Lung (tissue), 12 donors: ENCODE results near the gene RNF152. TPM values are rescaled to one million over a fixed set of nuclear protein-coding genes. Genes with fewer than 3 reads are reported as not detected.
A peak's percentile ranks its signal among the peaks of the same experiment; 100 is the strongest.

Experiments
- ATAC-seq: fragments of 200-7000 bp; cut with Tn5 transposase; one replicate; pipeline ENCODE4 v1.9.1; 2020; ENCODE audit warnings: moderate number of reproducible peaks; ENCODE audit not compliant: insufficient read depth, low FRiP score
- DNase-seq, 3 donors: peaks; one replicate each; pipeline ENCODE4 v3.0.0-alpha.2; 2013 to 2017
- H3K27ac ChIP-seq, 2 donors: one replicate each; pipeline ENCODE4 v1.5.1; 2013; ENCODE audit warnings: mild to moderate bottlenecking in 2 of 2, moderate library complexity in 2 of 2, control low read depth in 1 of 2, inconsistent platforms in 1 of 2, low read depth in 1 of 2, low read length in 1 of 2
- H3K27me3 ChIP-seq, 3 donors: one replicate each; pipeline ENCODE4 v1.5.1; 2013; ENCODE audit warnings: low read length in 2 of 3; ENCODE audit not compliant: control insufficient read depth in 3 of 3, insufficient read depth in 3 of 3
- H3K36me3 ChIP-seq, 4 donors: one replicate each; pipeline ENCODE4 v1.5.1; 2013; ENCODE audit warnings: low read length in 4 of 4, mild to moderate bottlenecking in 1 of 4, moderate library complexity in 1 of 4; ENCODE audit not compliant: control insufficient read depth in 4 of 4, insufficient read depth in 4 of 4
- H3K4me1 ChIP-seq, 5 donors: one replicate each; pipeline ENCODE4 v1.5.1; 2013; ENCODE audit warnings: low read length in 5 of 5, mild to moderate bottlenecking in 2 of 5, moderate library complexity in 1 of 5; ENCODE audit not compliant: control insufficient read depth in 5 of 5, insufficient read depth in 5 of 5
- H3K4me3 ChIP-seq: one replicate; pipeline ENCODE4 v1.5.1; 2013; ENCODE audit warnings: mild to moderate bottlenecking, control low read depth, moderate library complexity
- H3K9ac ChIP-seq, 2 donors: one replicate each; pipeline ENCODE4 v1.5.1; 2013; ENCODE audit warnings: low read length in 2 of 2, control low read depth in 1 of 2; ENCODE audit not compliant: insufficient read depth in 1 of 2
- H3K9me3 ChIP-seq, 4 donors: one replicate each; pipeline ENCODE4 v1.5.1; 2013; ENCODE audit warnings: low read length in 3 of 4, mild to moderate bottlenecking in 1 of 4, moderate library complexity in 1 of 4; ENCODE audit not compliant: control insufficient read depth in 4 of 4, insufficient read depth in 3 of 4
- WGBS, 2 donors: extraction: QIAGEN DNeasy Blood & Tissue Kit; methylation state at CpG; one replicate each; pipeline ENCODE4 v1.1.7; 2013; 5-methylcytosine and 5-hydroxymethylcytosine counted together
- polyA plus RNA-seq, 2 donors: library from polyadenylated mRNA; stranded (reverse); fragments of 200-250 nt; gene quantifications; one replicate each; pipeline ENCODE4 v1.2.1, GENCODE V29; 2013
- total RNA-seq, 2 donors: library from RNA; depleted of rRNA in 1 of 2; stranded (reverse); fragments of >200 nt in 1 of 2; gene quantifications; one replicate each; pipeline ENCODE4 v1.2.1, GENCODE V29; 2014 to 2021
- TF ChIP-seq, protein P1 (sequence below): IDR thresholded peaks from 2 replicates; pipeline ENCODE4 v1.5.1; 2012; ENCODE audit warnings: mild to moderate bottlenecking; ENCODE audit errors: control extremely low read depth, extremely low read depth
- donor health status: control.
- donor health status: control.
- donor health status: Bipolar disorder and iron deficiency.
- donor health status: healthy.
- donor health status: DM: yes; HTN: yes; CAD: no.

The RNF152 gene
- total and polyA plus RNA-seq, 4 donors: 1.1 to 55.6 (median 9.6) TPM

GRCh38 chr18:61901323-61901986 lies 8.6 kb upstream of the RNF152 start:
- Histone ChIP-seq H3K9ac (no peak overlapping the region), H3K4me1 (peaks cover 0 to 1% (median 0%) of the 10 kb centered on the region in 5 donors), H3K27ac (no peak overlapping the region), H3K27me3 (peaks cover 0 to 3% (median 0%) of the 10 kb centered on the region in 3 donors), H3K36me3 (no peaks in the 10 kb centered on the region), H3K9me3 (no peaks in the 10 kb centered on the region), H3K4me3 (no peak overlapping the region)
- TF ChIP-seq, protein P1, sequence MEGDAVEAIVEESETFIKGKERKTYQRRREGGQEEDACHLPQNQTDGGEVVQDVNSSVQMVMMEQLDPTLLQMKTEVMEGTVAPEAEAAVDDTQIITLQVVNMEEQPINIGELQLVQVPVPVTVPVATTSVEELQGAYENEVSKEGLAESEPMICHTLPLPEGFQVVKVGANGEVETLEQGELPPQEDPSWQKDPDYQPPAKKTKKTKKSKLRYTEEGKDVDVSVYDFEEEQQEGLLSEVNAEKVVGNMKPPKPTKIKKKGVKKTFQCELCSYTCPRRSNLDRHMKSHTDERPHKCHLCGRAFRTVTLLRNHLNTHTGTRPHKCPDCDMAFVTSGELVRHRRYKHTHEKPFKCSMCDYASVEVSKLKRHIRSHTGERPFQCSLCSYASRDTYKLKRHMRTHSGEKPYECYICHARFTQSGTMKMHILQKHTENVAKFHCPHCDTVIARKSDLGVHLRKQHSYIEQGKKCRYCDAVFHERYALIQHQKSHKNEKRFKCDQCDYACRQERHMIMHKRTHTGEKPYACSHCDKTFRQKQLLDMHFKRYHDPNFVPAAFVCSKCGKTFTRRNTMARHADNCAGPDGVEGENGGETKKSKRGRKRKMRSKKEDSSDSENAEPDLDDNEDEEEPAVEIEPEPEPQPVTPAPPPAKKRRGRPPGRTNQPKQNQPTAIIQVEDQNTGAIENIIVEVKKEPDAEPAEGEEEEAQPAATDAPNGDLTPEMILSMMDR: peak; percentile 79
- ATAC-seq (peak; percentile 86), DNase-seq (peak; percentile 28 to 58 (median 48))
- WGBS, 2 donors: 30 to 31% methylated on average over 5 of the region's 5 CpGs

GRCh38 chr18:61900504-61901281 lies 7.9 kb upstream of the RNF152 start:
- Histone ChIP-seq H3K4me3 (no peak overlapping the region), H3K27me3 (peaks cover 0 to 3% (median 0%) of the 10 kb centered on the region in 3 donors), H3K27ac (no peak overlapping the region), H3K4me1 (peaks cover 0 to 1% (median 0%) of the 10 kb centered on the region in 5 donors), H3K9ac (no peak overlapping the region), H3K36me3 (no peaks in the 10 kb centered on the region), H3K9me3 (no peaks in the 10 kb centered on the region)
- DNase-seq (no peak), ATAC-seq (no peak)
- WGBS, 2 donors: 73 to 79% methylated on average over 10 of the region's 10 CpGs
- TF ChIP-seq, protein P1: no peak

DNA sequence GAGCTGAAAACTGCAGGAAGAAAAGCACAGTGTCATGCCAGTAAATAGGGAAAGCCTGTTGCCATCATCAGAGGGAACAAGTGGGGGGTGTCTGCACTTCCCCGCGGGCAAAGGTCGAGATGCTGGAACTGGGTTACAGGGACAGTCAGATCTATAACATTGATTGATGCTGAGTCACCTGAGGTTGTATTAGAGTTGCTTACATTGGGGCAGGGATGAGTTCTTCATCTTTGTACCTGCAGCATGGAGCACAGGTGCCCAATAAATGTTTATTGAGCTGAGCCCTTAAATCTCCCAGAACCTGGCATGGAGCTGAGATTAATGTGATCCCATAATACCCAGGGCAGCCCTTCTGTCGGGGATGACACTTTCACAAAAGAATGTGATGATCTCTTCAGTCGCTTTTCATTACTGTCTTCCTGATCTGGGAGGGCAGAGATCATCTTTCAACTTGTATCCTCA lies 5.9 kb upstream of the RNF152 start:
- WGBS, 2 donors: 85 to 88% methylated on average over 5 of the region's 5 CpGs
- Histone ChIP-seq H3K27me3 (peaks cover 0 to 6% (median 0%) of the 10 kb centered on the region in 3 donors), H3K9ac (no peak overlapping the region), H3K9me3 (no peaks in the 10 kb centered on the region), H3K4me3 (no peak overlapping the region), H3K36me3 (no peaks in the 10 kb centered on the region), H3K4me1 (peaks cover 0 to 7% (median 2%) of the 10 kb centered on the region in 5 donors), H3K27ac (no peak overlapping the region)
- TF ChIP-seq, protein P1: no peak
- DNase-seq (no peak), ATAC-seq (no peak)
